Astrocyte of the cerebellum (primary cell): Measurements from ENCODE around the gene CD163L1.
"Not testable (repeated sequence)": the region's sequence is repeated elsewhere in the genome, so short reads cannot be mapped to it uniquely, and the experiment has no call there.

ENCODE experiments used
- DNase-seq: peaks from one replicate; pipeline ENCODE4 v3.0.0-alpha.2; 2011; ENCODE audit warnings: low read depth
- H3K4me3 ChIP-seq: 2 replicates; pipeline ENCODE4 v1.5.1; 2011; ENCODE audit warnings: mild to moderate bottlenecking, low read depth, low read length, moderate library complexity
- CTCF ChIP-seq: IDR thresholded peaks from 2 replicates; pipeline ENCODE4 v1.5.1; 2012; ENCODE audit warnings: low read length, low read depth, moderate library complexity, mild to moderate bottlenecking; ENCODE audit errors: missing control alignments
- in situ Hi-C: cut with HindIII; loops from 2 replicates; pipeline ENCODE4 v1.10.0; 2017; ENCODE audit warnings: low sequenced_read_pairs

CD163L1 gene

GRCh38 chr12:7441216-7441615 lies 2.7 kb downstream of the CD163L1 start:
- no peak for TF ChIP-seq CTCF
- in situ Hi-C loops = no loop called here

GRCh38 chr12:7439579-7440505 lies 4.1 kb downstream of the CD163L1 start:
- peak overlapping the region; percentile 44 for H3K4me3 ChIP-seq
- DNase-seq = peak; percentile 13

More at GRCh38 chr12:7441216-7441615, 2.7 kb downstream of the CD163L1 start:
- DNase-seq = no peak
- H3K4me3 ChIP-seq = no peak overlapping the region

GRCh38 chr12:7438291-7438995 lies 5.5 kb downstream of the CD163L1 start:
- in situ Hi-C loops, DNase-seq, H3K4me3 ChIP-seq: not testable (repeated sequence)

More at GRCh38 chr12:7439579-7440505, 4.1 kb downstream of the CD163L1 start:
- in situ Hi-C loops = no loop called here
- no peak for TF ChIP-seq CTCF

GRCh38 chr12:7437494-7437893 lies 6.5 kb downstream of the CD163L1 start:
- DNase-seq, H3K4me3 ChIP-seq, in situ Hi-C loops: not testable (repeated sequence)

- no peak overlapping the region for H3K4me3 ChIP-seq
- TF ChIP-seq CTCF = no peak
- in situ Hi-C loops = no loop called here
- DNase-seq = no peak
Measured at GRCh38 chr12:7434670-7435069, 9.3 kb downstream of the CD163L1 start.

GRCh38 chr12:7433276-7433822 lies 10.6 kb downstream of the CD163L1 start:
- no peak for TF ChIP-seq CTCF

GRCh38 chr12:7431993-7432685 lies 11.8 kb downstream of the CD163L1 start:
- in situ Hi-C loops = no loop called here
- no peak overlapping the region for H3K4me3 ChIP-seq
- DNase-seq = no peak
- no peak for TF ChIP-seq CTCF

More at GRCh38 chr12:7433276-7433822, 10.6 kb downstream of the CD163L1 start:
- no peak overlapping the region for H3K4me3 ChIP-seq
- in situ Hi-C loops = no loop called here
- peak; percentile 24 for DNase-seq
